ENCODE measurements around the gene LRRC2. TPM values are rescaled to one million over a fixed set of nuclear protein-coding genes. Genes with fewer than 3 reads are reported as not detected.

LRRC2 gene
- total and polyA plus RNA-seq, 9 of the 15 experiments (the other 6 are each of a cell fraction or from before 2014, with no cell fraction given): 0.01 to 0.04 (median 0.03) TPM; not detected in 5

GRCh38 chr3:46488735-46489361, 77.3 kb downstream of the LRRC2 start (continued):
- peak; percentile 85; the same call in 1 of the 2 replicates for TF ChIP-seq JUND (IDR thresholded peaks at IDR 0.05; ENCODE audit: borderline replicate concordance, low read depth, low read length)
- TF ChIP-seq JUND (tag; IDR thresholded peaks at IDR 0.05; ENCODE audit: borderline replicate concordance, low read depth, low read length): peak; percentile 77; the same call in 1 of the 3 replicates
- peak; percentile 51; the same call in 1 of the 2 replicates for TF ChIP-seq ZBTB33 (CRISPR knock-in tag; IDR thresholded peaks at IDR 0.05)
- TF ChIP-seq HCFC1 (IDR thresholded peaks at IDR 0.05; ENCODE audit: low read depth, low read length): peak; percentile 60
- no peak for TF ChIP-seq BRCA1 (IDR thresholded peaks at IDR 0.05)
- TF ChIP-seq BRCA1 (CRISPR knock-in tag; IDR thresholded peaks at IDR 0.05): no peak
- TF ChIP-seq BHLHE40 (IDR thresholded peaks at IDR 0.05; ENCODE audit: low read length): peak; percentile 85
- TF ChIP-seq SUPT5H (IDR thresholded peaks at IDR 0.05): no peak
- 0 out of 2 replicates have a peak, but pooled peaks have one; percentile 42 for TF ChIP-seq GATAD2A (IDR thresholded peaks at IDR 0.05)
- peak; percentile 76 for TF ChIP-seq TCF3 (CRISPR knock-in tag; IDR thresholded peaks at IDR 0.05)
- TF ChIP-seq ESRRA (IDR thresholded peaks at IDR 0.05; ENCODE audit: borderline replicate concordance, low read depth): peak; percentile 91
- TF ChIP-seq ZFP91 (CRISPR knock-in tag; IDR thresholded peaks at IDR 0.05): peak; percentile 68; the same call in 1 of the 2 replicates
- peak; percentile 96 for TF ChIP-seq FOXP1 (CRISPR knock-in tag; IDR thresholded peaks at IDR 0.05)
- no peak for TF ChIP-seq ZNF407 (IDR thresholded peaks at IDR 0.05; ENCODE audit: low read depth)
- TF ChIP-seq ARNT (IDR thresholded peaks at IDR 0.05): peak in 1 of 2 experiments; percentile 55; a peak in 1 of 4 replicates
- 0 out of 2 replicates have a peak, but pooled peaks have one; percentile 40 for TF ChIP-seq THRB (CRISPR knock-in tag; conservative IDR thresholded peaks at IDR 0.05)
